Immature natural killer cell (primary cell): Measurements from ENCODE around the gene RUNX2. TPM values are rescaled to one million over a fixed set of nuclear protein-coding genes. Genes with fewer than 3 reads are reported as not detected.

Source experiments
- DNase-seq, 3 donors: peaks; one replicate each; pipeline ENCODE4 v3.0.0; 2022; ENCODE audit warnings: mixed read lengths in 1 of 3
- H3K27ac Mint-ChIP-seq, 6 donors: one replicate each; pipeline ENCODE4 v1.8.0; 2020; ENCODE audit warnings: mixed read lengths in 6 of 6, mild to moderate bottlenecking in 5 of 6, inconsistent platforms in 4 of 6, moderate library complexity in 3 of 6
- H3K27me3 Mint-ChIP-seq, 3 donors: one replicate each; pipeline ENCODE4 v1.8.0; 2020 to 2021; ENCODE audit warnings: low read depth in 3 of 3, mild to moderate bottlenecking in 3 of 3, mixed read lengths in 3 of 3, moderate library complexity in 3 of 3, inconsistent platforms in 1 of 3
- H3K36me3 Mint-ChIP-seq, 3 donors: one replicate each; pipeline ENCODE4 v1.8.0; 2020; ENCODE audit warnings: mixed read lengths in 3 of 3, inconsistent platforms in 2 of 3, mild to moderate bottlenecking in 2 of 3
- H3K4me1 Mint-ChIP-seq, 2 donors: one replicate each; pipeline ENCODE4 v1.8.0; 2020; ENCODE audit warnings: inconsistent platforms in 2 of 2, mild to moderate bottlenecking in 2 of 2, mixed read lengths in 2 of 2, moderate library complexity in 1 of 2
- H3K4me3 Mint-ChIP-seq, 5 donors: one replicate each; pipeline ENCODE4 v1.8.0; 2020; ENCODE audit warnings: mild to moderate bottlenecking in 5 of 5, mixed read lengths in 5 of 5, inconsistent platforms in 3 of 5, moderate library complexity in 3 of 5
- H3K9me3 Mint-ChIP-seq, 6 donors: one replicate each; pipeline ENCODE4 v1.8.0; 2020; ENCODE audit warnings: mild to moderate bottlenecking in 6 of 6, mixed read lengths in 6 of 6, inconsistent platforms in 4 of 6, moderate library complexity in 3 of 6
- polyA plus RNA-seq, 3 donors: library from polyadenylated mRNA; unstranded; fragments of 300-500 nt; fragmentation: Illumina TruSeq; gene quantifications; one replicate each; pipeline ENCODE4 v1.2.3, GENCODE V29; 2021

RUNX2 gene
- polyA plus RNA-seq, 3 donors from 2014 or later, result 2.6 to 11.8 (median 4.4) TPM

DNA sequence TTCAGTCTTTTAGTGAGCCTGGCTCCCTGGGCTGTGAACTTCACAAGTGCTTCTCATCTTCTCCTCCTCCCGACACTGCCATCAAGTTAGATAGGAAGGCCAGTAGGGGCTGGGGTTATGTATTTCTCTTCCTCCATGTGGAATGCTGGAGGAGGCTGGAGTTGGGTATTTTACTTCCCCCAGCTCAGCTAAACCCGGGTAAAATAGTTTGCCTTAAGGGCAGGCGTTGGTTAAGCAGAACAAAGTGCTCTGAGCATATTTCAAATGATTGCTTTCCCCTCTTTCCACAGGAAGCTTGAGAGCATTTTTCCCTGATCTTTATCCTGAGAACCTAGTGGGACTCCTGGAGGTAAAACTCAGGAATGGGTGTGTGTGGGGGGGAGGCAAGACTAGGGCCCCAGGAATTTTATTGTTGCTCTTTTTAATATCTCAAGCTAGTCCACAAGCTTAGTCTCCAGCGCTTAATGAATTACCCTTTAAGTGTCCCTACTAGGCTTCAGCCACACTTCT lies 66.5 kb downstream of the RUNX2 start:
- H3K4me1 Mint-ChIP-seq, result no peaks in the 10 kb centered on the region
- H3K36me3 Mint-ChIP-seq, result peaks cover 0 to 4% (median 4%) of the 10 kb centered on the region in 3 donors
- peaks cover 0 to 8% (median 4%) of the 10 kb centered on the region in 6 donors for H3K9me3 Mint-ChIP-seq
- no peak overlapping the region for H3K4me3 Mint-ChIP-seq
- H3K27me3 Mint-ChIP-seq, result peaks cover 0 to 4% (median 0%) of the 10 kb centered on the region in 3 donors
- no peak overlapping the region for H3K27ac Mint-ChIP-seq
- no peak for DNase-seq

DNA sequence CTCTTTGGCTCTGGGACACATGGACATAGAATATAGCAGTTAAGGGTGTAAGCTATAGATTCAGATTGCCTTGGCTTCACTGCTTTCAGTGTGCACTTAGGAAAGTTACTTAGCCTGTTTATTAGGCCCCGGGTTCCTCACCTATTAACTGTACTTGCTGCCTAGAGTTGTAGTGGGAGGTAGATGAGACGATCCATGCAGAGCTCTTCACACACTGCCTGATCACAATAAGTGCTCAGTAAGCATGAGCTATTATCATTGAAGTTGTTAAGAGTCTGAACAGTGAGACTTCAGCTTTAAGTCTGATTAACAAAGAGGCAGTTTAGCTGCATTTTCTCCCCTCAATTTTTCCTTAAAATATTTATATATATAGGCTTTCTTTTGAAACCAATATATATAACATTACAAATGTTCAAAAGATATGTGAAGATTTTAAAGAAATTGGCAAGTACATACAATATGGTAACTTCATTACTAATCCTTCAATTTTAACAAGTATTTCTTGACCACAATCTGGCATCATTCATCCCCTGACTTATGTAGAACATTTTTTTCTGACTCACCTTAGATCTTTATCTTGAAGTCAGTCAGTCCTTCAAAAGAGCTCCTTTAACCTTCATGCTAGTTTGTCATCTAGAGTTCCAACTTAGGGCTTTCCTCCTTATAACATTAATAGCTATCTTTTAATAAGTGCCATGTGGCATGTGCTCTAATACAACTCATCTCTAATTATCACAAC lies 70.1 kb downstream of the RUNX2 start:
- Mint-ChIP-seq H3K27me3 (peaks cover 0 to 5% (median 4%) of the 10 kb centered on the region in 3 donors), H3K4me3 (no peak overlapping the region), H3K9me3 (peaks cover 0 to under 1% (median 0%) of the 10 kb centered on the region in 6 donors), H3K36me3 (no peaks in the 10 kb centered on the region), H3K27ac (no peak overlapping the region), H3K4me1 (no peaks in the 10 kb centered on the region)
- no peak for DNase-seq

DNA sequence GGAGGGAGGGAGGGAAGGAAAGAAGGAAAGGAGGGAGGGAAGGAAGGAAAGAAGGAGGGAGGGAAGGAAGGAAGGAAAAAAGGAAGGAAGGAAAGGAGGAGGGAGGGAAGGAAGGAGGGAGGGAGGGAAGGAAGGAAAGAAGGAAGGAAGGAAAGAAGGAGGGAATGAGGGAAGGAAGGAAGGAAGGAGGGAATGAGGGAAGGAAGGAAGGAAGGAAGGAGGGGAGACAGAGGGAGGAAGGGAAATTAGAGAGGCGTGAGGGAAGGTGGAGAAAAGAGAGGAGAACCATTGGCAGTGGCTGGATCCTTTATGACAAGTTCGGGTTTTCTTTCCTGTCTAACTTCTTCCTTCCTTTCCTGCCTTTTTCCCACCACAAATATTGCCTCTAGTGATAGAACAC lies 71.9 kb downstream of the RUNX2 start:
- H3K27ac Mint-ChIP-seq, result no peak overlapping the region
- DNase-seq, result no peak
- H3K4me1 Mint-ChIP-seq, result no peaks in the 10 kb centered on the region
- H3K36me3 Mint-ChIP-seq, result no peaks in the 10 kb centered on the region
- no peaks in the 10 kb centered on the region for H3K9me3 Mint-ChIP-seq
- H3K27me3 Mint-ChIP-seq, result peaks cover 2 to 7% (median 5%) of the 10 kb centered on the region in 3 donors
- H3K4me3 Mint-ChIP-seq, result no peak overlapping the region

DNA sequence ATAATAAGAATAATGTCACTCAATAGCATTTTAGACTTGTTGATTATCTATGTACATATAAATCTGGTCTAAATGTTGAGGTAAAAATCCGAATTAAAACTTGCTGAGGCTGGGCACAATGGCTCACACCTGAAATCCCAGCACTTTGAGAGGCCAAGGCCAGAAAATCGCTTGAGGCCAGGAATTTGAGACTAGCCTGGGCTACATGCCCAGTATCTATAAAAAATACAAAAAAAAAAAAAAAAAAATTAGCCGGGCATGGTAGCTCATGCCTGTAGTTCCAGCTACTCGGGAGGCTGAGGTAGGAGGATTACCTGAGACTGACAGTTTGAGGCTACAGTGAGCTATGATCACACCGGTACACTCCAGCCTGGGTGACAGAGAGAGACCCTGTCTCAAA lies 83.8 kb downstream of the RUNX2 start:
- Mint-ChIP-seq H3K36me3 (no peaks in the 10 kb centered on the region), H3K4me1 (no peaks in the 10 kb centered on the region), H3K4me3 (no peak overlapping the region), H3K27me3 (peaks cover 6 to 17% (median 6%) of the 10 kb centered on the region in 3 donors), H3K27ac (no peak overlapping the region), H3K9me3 (no peaks in the 10 kb centered on the region)
- no peak for DNase-seq

DNA sequence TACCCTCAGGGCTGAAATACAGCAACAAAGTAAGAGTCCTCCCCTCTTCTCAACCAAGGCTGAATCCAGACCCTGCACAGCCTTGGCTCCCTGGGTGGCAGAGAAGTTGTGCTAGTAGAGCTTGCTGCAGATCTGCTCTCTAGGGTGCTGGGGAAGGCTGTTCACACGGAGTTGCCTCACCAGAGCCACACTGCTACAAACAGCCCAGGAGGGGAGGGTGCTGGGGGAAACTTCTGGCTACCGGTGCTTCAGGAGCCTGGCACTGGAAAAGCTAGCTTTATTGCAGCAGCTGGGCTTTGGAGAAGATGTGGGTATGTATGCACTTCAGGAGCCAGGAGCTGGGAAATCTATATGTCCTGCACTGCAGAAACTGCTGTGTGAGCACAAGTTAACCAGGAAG lies 87.2 kb downstream of the RUNX2 start:
- no peak overlapping the region for H3K4me3 Mint-ChIP-seq
- H3K4me1 Mint-ChIP-seq, result peaks cover 11 to 15% of the 10 kb centered on the region in 2 donors
- no peaks in the 10 kb centered on the region for H3K9me3 Mint-ChIP-seq
- H3K36me3 Mint-ChIP-seq, result no peaks in the 10 kb centered on the region
- peaks cover 9 to 27% (median 21%) of the 10 kb centered on the region in 3 donors for H3K27me3 Mint-ChIP-seq
- DNase-seq, result no peak
- no peak overlapping the region for H3K27ac Mint-ChIP-seq

DNA sequence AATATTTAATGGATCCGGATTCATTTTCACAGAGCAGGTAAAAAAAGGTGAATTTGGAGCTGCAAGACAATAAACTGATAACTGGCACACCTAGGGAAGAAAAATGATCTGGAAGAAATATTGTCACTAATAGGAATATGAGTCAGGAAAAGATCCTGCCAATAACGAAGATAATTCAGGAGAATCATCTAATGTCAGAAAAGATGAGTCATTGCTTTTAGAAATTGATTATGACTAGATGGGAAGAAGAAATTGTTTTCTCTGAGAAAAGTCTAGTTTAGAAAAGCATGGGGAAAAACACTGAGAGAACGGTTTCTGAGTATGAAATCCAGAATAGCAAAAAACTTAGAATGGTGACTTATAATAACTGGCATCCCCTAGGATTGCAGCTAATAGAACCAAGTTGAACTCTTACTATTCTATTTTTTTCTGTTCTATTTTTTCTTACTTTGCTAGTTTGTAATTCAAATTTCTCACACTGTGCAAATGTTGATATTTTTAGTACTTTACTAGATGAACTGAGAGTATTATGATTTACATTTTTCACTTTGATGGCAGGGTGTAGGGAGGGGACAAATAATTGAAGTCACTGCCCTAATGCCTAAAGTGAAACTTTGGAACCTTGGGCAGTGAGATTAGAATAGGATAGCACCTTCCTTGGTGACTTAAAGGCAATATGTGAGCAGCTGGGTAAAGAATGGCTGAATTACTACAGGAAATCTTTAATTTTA lies 87.8 kb downstream of the RUNX2 start:
- Mint-ChIP-seq H3K27me3 (peaks cover 15 to 33% (median 27%) of the 10 kb centered on the region in 3 donors), H3K4me1 (peaks cover 17 to 21% of the 10 kb centered on the region in 2 donors), H3K36me3 (no peaks in the 10 kb centered on the region), H3K9me3 (no peaks in the 10 kb centered on the region), H3K4me3 (no peak overlapping the region), H3K27ac (no peak overlapping the region)
- no peak for DNase-seq

DNA sequence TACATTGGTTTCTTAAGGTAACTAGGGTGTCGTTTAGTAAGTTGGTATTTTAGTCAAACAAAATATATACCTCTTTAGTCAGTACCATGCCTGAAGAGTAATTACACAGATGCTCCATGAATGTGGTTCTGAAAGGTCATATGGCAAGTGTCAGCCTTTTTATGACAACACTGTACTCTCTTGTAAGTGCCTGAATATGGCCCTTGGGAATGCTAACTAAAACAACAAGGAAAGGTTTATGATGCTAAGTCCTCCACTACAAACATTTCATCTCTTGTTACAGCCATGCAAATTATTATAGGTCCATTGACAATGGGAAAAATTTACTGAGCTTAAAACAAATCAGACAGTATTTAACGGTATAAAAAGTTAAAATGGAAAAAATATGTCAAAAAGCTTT lies 88.6 kb downstream of the RUNX2 start:
- peaks cover 19 to 38% (median 33%) of the 10 kb centered on the region in 3 donors for H3K27me3 Mint-ChIP-seq
- DNase-seq, result no peak
- H3K4me3 Mint-ChIP-seq, result no peak overlapping the region
- H3K4me1 Mint-ChIP-seq, result peaks cover 23 to 29% of the 10 kb centered on the region in 2 donors
- no peaks in the 10 kb centered on the region for H3K9me3 Mint-ChIP-seq
- H3K27ac Mint-ChIP-seq, result no peak overlapping the region
- H3K36me3 Mint-ChIP-seq, result no peaks in the 10 kb centered on the region

DNA sequence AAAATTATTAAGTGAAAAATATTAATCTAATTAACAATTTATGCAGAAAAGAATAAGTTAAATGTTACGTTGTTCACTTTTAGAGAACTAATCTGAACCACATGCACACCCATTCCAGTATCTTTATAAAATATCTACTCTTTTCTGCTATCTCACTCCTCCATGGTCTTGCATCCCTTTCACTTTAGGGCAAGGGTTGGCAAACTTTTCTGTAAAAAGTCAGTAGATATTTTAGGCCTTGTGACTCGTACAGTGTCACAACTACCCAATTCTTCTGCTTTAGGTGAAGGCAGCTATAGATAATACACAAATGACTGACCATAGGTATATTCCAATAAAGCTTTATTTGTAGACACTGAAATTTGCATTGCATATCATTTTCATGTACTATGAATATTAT lies 89.3 kb downstream of the RUNX2 start:
- H3K27me3 Mint-ChIP-seq, result peaks cover 24 to 42% (median 36%) of the 10 kb centered on the region in 3 donors
- no peak overlapping the region for H3K4me3 Mint-ChIP-seq
- H3K36me3 Mint-ChIP-seq, result no peaks in the 10 kb centered on the region
- H3K27ac Mint-ChIP-seq, result no peak overlapping the region
- no peak for DNase-seq
- H3K9me3 Mint-ChIP-seq, result peaks cover 0 to under 1% (median 0%) of the 10 kb centered on the region in 6 donors
- peaks cover 27 to 36% of the 10 kb centered on the region in 2 donors for H3K4me1 Mint-ChIP-seq

DNA sequence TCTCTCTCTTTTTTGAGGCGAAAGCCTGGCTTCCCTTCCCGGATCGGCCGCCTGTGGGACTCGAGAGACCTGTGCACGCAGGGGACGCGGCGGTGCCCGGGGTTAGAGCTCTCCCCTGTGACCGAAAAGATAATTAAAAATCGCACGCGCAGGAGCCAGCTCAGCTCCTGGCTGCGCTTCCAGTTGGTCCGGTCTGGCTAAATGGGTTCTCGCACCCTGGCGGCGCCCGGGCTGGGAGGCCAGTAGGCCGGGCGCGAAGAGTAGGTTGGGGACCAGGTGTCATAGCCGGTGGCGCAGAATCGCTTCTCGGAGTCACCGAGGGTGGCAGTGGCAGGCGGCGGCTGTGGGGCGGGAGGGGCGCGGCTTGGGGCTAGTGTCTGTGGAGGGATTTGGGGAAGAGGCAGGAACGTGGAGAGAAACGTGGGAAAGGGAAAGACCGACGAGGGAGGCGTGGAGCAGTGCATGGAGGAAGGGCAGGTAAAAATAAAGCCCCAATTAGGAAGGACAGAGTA lies 91.5 kb downstream of the RUNX2 start:
- H3K27me3 Mint-ChIP-seq, result peaks cover 25 to 45% (median 45%) of the 10 kb centered on the region in 3 donors
- H3K9me3 Mint-ChIP-seq, result peaks cover 0 to 2% (median 0%) of the 10 kb centered on the region in 6 donors
- DNase-seq, result peak in 2 of 3 donors; percentile 28 to 41
- no peaks in the 10 kb centered on the region for H3K36me3 Mint-ChIP-seq
- H3K4me1 Mint-ChIP-seq, result peaks cover 38 to 45% of the 10 kb centered on the region in 2 donors
- peak overlapping the region; percentile 90 to 95 (median 93) for H3K4me3 Mint-ChIP-seq
- H3K27ac Mint-ChIP-seq, result peak overlapping the region in 2 of 6 donors; percentile 27 to 75

DNA sequence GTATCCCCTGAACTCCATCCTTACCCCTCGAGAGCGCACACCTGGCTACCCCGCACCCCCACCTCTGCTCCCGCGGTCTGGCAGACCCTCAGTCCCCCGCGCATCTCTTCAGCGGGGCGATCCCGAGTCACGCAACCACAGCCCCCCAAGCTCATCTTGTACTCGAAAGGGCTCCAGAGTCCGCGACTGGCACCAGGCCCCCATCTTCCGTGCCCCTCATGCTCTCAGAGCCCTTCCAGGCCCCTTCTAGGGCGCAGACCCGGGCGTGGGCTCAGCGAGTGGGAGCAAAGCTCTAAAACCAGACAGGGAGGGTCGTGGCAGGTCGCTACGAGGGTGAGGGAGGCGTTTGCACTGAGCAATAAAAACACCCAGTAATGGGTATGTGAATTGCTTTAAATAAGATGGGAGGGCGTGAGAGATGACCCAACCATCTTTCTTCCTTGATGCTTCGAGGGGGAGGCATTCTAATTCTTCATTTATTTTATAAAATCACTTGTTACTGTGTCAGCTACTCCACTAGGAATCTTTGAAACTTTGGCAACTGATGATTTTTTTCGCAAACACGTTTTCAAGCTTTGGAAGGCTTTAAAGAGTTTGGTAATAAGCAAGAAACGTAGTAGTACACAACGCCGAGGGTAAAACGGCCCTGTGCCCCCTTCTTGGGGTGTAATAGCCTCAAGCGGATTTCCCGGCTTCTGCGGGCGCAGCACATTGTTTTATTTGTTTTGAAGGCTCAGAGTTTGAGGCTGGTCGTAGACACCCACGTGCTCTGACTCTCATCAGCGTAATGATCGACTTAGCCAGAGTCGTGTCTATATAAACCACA lies 92.2 kb downstream of the RUNX2 start:
- H3K4me1 Mint-ChIP-seq, result peaks cover 42 to 51% of the 10 kb centered on the region in 2 donors
- H3K9me3 Mint-ChIP-seq, result peaks cover 0 to 2% (median 0%) of the 10 kb centered on the region in 6 donors
- peak; percentile 32 to 41 (median 35) for DNase-seq
- H3K27me3 Mint-ChIP-seq, result peaks cover 25 to 41% (median 40%) of the 10 kb centered on the region in 3 donors
- H3K27ac Mint-ChIP-seq, result peak overlapping the region in 5 of 6 donors; percentile 31 to 92 (median 57)
- peak overlapping the region; percentile 90 to 95 (median 93) for H3K4me3 Mint-ChIP-seq
- H3K36me3 Mint-ChIP-seq, result no peaks in the 10 kb centered on the region

DNA sequence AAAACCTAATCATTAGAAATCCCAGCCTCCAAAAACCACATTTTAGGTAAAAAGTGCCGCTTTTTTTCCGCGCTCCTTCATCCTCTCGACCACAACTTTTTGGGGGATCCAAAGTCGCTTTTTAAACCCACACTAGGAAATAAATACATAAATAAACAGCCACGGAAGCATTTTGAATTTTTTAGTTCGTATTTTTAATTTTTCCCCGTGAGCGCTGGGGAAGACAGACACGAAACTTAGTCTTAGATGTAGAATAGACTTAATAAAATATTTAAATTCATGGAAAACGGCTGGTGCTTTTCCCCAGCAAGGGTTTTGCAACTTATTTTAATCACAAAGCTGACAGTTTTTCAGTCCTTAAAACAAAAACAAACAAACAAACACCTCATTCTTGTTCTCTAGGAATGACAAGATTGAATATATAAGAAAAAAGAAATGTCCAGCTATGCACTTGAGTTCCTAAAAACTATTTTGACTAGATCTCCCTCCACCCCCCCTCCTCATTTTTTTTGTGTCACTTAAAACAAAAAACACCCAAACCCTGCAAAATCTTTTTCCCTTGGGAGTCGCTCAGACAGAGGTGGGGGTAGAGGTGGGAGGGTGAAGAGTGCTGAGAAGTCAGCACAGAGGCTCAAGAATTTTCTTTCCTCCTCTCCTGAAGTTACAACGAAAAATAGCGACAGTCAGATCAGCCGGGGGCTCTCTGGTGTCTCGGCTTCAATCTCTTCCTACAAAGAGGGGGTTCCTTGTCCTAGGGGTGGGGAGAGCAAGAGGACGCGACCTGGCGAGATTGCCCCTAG lies 93.0 kb downstream of the RUNX2 start:
- Mint-ChIP-seq H3K27ac (peak overlapping the region; percentile 31 to 92 (median 84)), H3K9me3 (peaks cover 0 to 2% (median 0%) of the 10 kb centered on the region in 6 donors), H3K4me1 (peaks cover 42 to 58% of the 10 kb centered on the region in 2 donors), H3K36me3 (no peaks in the 10 kb centered on the region), H3K4me3 (peak overlapping the region; percentile 90 to 95 (median 93)), H3K27me3 (peaks cover 25 to 42% (median 41%) of the 10 kb centered on the region in 3 donors)
- DNase-seq, result no peak

DNA sequence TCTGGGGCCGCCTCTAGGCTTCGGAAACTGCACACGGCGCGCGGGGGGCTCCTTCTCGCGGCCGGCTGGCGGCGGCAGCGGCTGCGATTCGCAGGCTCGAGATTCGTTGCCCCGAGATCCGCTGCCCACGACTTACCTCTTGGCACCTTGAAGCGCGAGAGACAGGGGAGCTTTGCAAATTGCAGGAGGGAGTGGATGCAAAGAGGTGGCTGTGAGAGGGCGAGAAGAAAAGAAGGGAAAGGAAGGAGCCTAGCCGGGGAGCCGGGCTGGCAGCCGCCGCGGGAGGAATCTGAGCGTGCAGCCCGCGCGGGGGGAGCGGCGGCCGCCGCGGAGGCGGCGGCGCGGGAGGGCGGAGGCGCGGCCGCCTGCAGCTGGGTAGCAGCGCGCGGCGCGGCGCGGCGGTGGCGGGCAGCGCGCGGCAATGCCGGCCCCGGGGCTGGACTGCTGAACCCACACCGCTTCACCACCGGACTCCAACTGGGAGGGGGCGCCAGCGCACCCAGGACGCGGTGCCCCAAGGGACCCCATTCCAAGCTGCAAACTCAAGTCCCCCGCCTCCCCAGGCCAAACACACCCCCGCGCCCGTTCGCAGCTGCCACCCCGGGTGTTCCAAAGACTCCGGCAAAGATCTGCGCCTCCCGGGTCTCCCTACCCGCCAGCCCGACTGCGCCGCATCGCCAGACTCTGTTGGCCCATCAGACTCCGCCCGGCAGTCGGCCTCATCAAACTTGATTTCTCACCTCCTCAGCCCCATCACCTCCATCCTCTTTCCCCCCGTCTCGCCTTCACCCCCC lies 93.8 kb downstream of the RUNX2 start:
- DNase-seq, result peak; percentile 31 to 55 (median 42)
- Mint-ChIP-seq H3K27ac (peak overlapping the region; percentile 65 to 91 (median 84)), H3K36me3 (no peaks in the 10 kb centered on the region), H3K4me1 (peaks cover 42 to 62% of the 10 kb centered on the region in 2 donors), H3K9me3 (peaks cover 0 to 2% (median 0%) of the 10 kb centered on the region in 6 donors), H3K27me3 (peaks cover 25 to 41% (median 39%) of the 10 kb centered on the region in 3 donors), H3K4me3 (peak overlapping the region; percentile 93 to 95 (median 94))
